ENCODE results near the gene FRMPD1. TPM values are rescaled to one million over a fixed set of nuclear protein-coding genes. Genes with fewer than 3 reads are reported as not detected.

Gene FRMPD1
- total and polyA plus RNA-seq, 2 of the 13 experiments (the other 11 are each of a cell fraction or from before 2014, with no cell fraction given): not detected

- no peak for TF ChIP-seq FLYWCH1 (CRISPR knock-in tag; IDR thresholded peaks at IDR 0.05)
- no peak for TF ChIP-seq HNF4G (IDR thresholded peaks at IDR 0.05; ENCODE audit: borderline replicate concordance, low read depth, low read length)
- TF ChIP-seq HNF4G (CRISPR knock-in tag; IDR thresholded peaks at IDR 0.05; ENCODE audit: borderline replicate concordance, low read depth): no peak
- TF ChIP-seq ZFAT (CRISPR knock-in tag; conservative IDR thresholded peaks at IDR 0.05): no peak
- no peak for TF ChIP-seq ZNF484 (CRISPR knock-in tag; IDR thresholded peaks at IDR 0.05; ENCODE audit: borderline replicate concordance, low read depth)
- TF ChIP-seq KDM1A (CRISPR knock-in tag; IDR thresholded peaks at IDR 0.05): no peak
- TF ChIP-seq NRL (CRISPR knock-in tag; IDR thresholded peaks at IDR 0.05; ENCODE audit: borderline replicate concordance): peak; percentile 49; the same call in 1 of the 2 replicates
- 0 out of 2 replicates have a peak, but pooled peaks have one; percentile 64 for TF ChIP-seq ZNF333 (CRISPR knock-in tag; IDR thresholded peaks at IDR 0.05; ENCODE audit: borderline replicate concordance)
- 0 out of 2 replicates have a peak, but pooled peaks have one; percentile 16 for TF ChIP-seq YEATS2 (CRISPR knock-in tag; IDR thresholded peaks at IDR 0.05; ENCODE audit: borderline replicate concordance)
- TF ChIP-seq PHF8 (CRISPR knock-in tag; IDR thresholded peaks at IDR 0.05): peak; percentile 71
- no peak for TF ChIP-seq AGO2 (optimal IDR thresholded peaks at IDR 0.05; ENCODE audit: low read depth, low read length)
- no peak for TF ChIP-seq ZNF776 (CRISPR knock-in tag; IDR thresholded peaks at IDR 0.05)
- no peak for TF ChIP-seq ZNF503 (CRISPR knock-in tag; IDR thresholded peaks at IDR 0.05)
- no peak for TF ChIP-seq ATRX (CRISPR knock-in tag; IDR thresholded peaks at IDR 0.05; ENCODE audit: borderline replicate concordance)
- TF ChIP-seq, protein P1, sequence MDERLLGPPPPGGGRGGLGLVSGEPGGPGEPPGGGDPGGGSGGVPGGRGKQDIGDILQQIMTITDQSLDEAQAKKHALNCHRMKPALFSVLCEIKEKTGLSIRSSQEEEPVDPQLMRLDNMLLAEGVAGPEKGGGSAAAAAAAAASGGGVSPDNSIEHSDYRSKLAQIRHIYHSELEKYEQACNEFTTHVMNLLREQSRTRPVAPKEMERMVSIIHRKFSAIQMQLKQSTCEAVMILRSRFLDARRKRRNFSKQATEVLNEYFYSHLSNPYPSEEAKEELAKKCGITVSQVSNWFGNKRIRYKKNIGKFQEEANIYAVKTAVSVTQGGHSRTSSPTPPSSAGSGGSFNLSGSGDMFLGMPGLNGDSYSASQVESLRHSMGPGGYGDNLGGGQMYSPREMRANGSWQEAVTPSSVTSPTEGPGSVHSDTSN (CRISPR knock-in tag; IDR thresholded peaks at IDR 0.05): no peak
- TF ChIP-seq GFI1 (CRISPR knock-in tag; IDR thresholded peaks at IDR 0.05; ENCODE audit: borderline replicate concordance): peak; percentile 49; the same call in 1 of the 2 replicates
- TF ChIP-seq CBFB (CRISPR knock-in tag; IDR thresholded peaks at IDR 0.05): 0 out of 2 replicates have a peak, but pooled peaks have one; percentile 35
- TF ChIP-seq KLF16 (CRISPR knock-in tag; IDR thresholded peaks at IDR 0.05): no peak
- TF ChIP-seq HMGXB4 (CRISPR knock-in tag; IDR thresholded peaks at IDR 0.05; ENCODE audit: borderline replicate concordance in 1 of 2, low read depth in 1 of 2): peak; percentile 37 to 57; a peak in 2 of 4 replicates
- TF ChIP-seq TEAD3 (CRISPR knock-in tag; optimal IDR thresholded peaks at IDR 0.05; ENCODE audit: borderline replicate concordance): no peak
- peak; percentile 69 for TF ChIP-seq GABPA (IDR thresholded peaks at IDR 0.05; ENCODE audit: low read depth, low read length)
- peak; percentile 92 for TF ChIP-seq GABPA (CRISPR knock-in tag; IDR thresholded peaks at IDR 0.05; ENCODE audit: low read depth)
- no peak for TF ChIP-seq NONO (IDR thresholded peaks at IDR 0.05)
- TF ChIP-seq NONO (CRISPR knock-in tag; conservative IDR thresholded peaks at IDR 0.05): 0 out of 2 replicates have a peak, but pooled peaks have one; percentile 39
- TF ChIP-seq ELF3 (CRISPR knock-in tag; IDR thresholded peaks at IDR 0.05): peak; percentile 57; the same call in 1 of the 2 replicates
- TF ChIP-seq SRF (IDR thresholded peaks at IDR 0.05; ENCODE audit: low read depth, low read length): no peak
- no peak for TF ChIP-seq KLF12 (CRISPR knock-in tag; IDR thresholded peaks at IDR 0.05; ENCODE audit: borderline replicate concordance)
- TF ChIP-seq PHB2 (IDR thresholded peaks at IDR 0.05; ENCODE audit: partially characterized antibody): no peak
These were observed 102.9 kb downstream of the FRMPD1 start, which contains the start of gene TRMT10B (continued) for GRCh38 chr9:37753489-37754190.

Data from HepG2 (cell line).